ENCODE data around the gene PRX. TPM values are rescaled to one million over a fixed set of nuclear protein-coding genes. Genes with fewer than 3 reads are reported as not detected.

The PRX gene
- total and polyA plus RNA-seq, 2 of the 13 experiments (the other 11 are each of a cell fraction or from before 2014, with no cell fraction given): 0.66 TPM

DNA sequence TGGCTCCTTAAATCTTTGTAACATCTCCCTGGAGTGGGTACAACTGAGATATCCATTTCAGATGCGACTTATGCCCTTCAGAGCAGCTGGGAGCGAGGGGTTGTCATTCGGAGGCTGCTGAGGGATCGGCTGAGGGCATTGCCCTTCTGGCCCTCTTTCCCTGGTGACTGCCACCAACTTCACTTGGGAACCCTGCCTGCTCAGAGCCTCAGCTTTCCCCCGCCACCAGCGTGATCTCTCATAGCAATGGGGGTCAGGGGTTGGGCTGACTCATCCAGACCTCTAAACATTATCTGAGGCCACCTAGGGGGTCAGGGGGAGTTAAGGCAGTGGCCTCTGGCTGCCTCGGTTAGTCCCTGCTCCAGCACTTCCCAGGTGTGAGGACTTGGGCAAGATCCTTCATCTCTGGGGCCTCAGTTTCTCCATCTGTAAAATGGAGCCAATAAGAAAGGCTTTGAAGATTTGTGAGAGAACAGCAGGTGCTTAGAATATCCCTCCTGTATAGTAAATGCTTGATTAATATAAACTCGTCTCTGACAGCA, 1.1 kb downstream of the PRX start:
- Histone ChIP-seq H3K9me3 (ENCODE audit: low read length) (no peaks in the 10 kb centered on the region), H3K79me2 (ENCODE audit: insufficient read depth, low read length) (no peaks in the 10 kb centered on the region), H3K9ac (ENCODE audit: insufficient read depth, low read depth, low read length) (no peak overlapping the region), H3K36me3 (replicated peaks in 1 of 2; ENCODE audit: control insufficient read depth in 1 of 2, insufficient read depth in 2 of 2, low read length in 2 of 2) (no peaks in the 10 kb centered on the region), H3K27me3 (ENCODE audit: control insufficient read depth in 1 of 2, insufficient read depth in 2 of 2, low read length in 2 of 2) (peaks cover 2 to 27% of the 10 kb centered on the region in 2 experiments; a peak in 3 of 5 replicates), H3K4me2 (ENCODE audit: low read depth, low read length) (0 out of 2 replicates have a peak overlapping the region, but pooled peaks have one; percentile 11), H3K4me3 (replicated peaks in 1 of 3; ENCODE audit: insufficient read depth in 1 of 3, low read depth in 2 of 3, low read length in 3 of 3) (no peak overlapping the region), H3K4me1 (ENCODE audit: insufficient read depth, low read length) (peaks cover 52% of the 10 kb centered on the region), H4K20me1 (ENCODE audit: insufficient read depth, low read length) (no peaks in the 10 kb centered on the region), H2AFZ (ENCODE audit: low read length) (no peak overlapping the region), H3K27ac (ENCODE audit: extremely low read length, insufficient read depth, low read length) (no peak overlapping the region)
- WGBS (ENCODE audit: low lambda C conversion rate): 8% methylated on average over 6 of the region's 8 CpGs
- no TSS peak for BruUV-seq (replicated peaks)
- in situ Hi-C loops (cut with HindIII; ENCODE audit: extremely low pct_ligation_motif_present, low pct_unique_long_range_greater_than_20kb) (no loop called here), intact Hi-C loops (cut with micrococcal nuclease; ENCODE audit: unreplicated experiment) (no loop called here)
- no peak for FAIRE-seq
- DNase-seq (ENCODE audit: low spot score): no peak
- ATAC-seq: no peak
- CTCF ChIA-PET (ENCODE audit: low intra/inter-chr PET ratio, low total read pairs): no interaction called here
- TF ChIP-seq ZNF629 (CRISPR knock-in tag; conservative IDR thresholded peaks at IDR 0.05) (peak; percentile 88), KLF9 (CRISPR knock-in tag; IDR thresholded peaks at IDR 0.05; ENCODE audit: low read depth) (no peak), FOSL2 (CRISPR knock-in tag; IDR thresholded peaks at IDR 0.05) (0 out of 2 replicates have a peak, but pooled peaks have one; percentile 12), SATB2 (CRISPR knock-in tag; IDR thresholded peaks at IDR 0.05) (no peak), ONECUT2 (CRISPR knock-in tag; IDR thresholded peaks at IDR 0.05) (no peak), KDM3A (CRISPR knock-in tag; IDR thresholded peaks at IDR 0.05; ENCODE audit: low read depth) (no peak), ZNF572 (CRISPR knock-in tag; IDR thresholded peaks at IDR 0.05) (no peak)
- TF ChIP-seq, protein P1, sequence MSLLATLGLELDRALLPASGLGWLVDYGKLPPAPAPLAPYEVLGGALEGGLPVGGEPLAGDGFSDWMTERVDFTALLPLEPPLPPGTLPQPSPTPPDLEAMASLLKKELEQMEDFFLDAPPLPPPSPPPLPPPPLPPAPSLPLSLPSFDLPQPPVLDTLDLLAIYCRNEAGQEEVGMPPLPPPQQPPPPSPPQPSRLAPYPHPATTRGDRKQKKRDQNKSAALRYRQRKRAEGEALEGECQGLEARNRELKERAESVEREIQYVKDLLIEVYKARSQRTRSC (CRISPR knock-in tag; IDR thresholded peaks at IDR 0.05; ENCODE audit: low read depth): no peak
- TF ChIP-seq, protein P2, sequence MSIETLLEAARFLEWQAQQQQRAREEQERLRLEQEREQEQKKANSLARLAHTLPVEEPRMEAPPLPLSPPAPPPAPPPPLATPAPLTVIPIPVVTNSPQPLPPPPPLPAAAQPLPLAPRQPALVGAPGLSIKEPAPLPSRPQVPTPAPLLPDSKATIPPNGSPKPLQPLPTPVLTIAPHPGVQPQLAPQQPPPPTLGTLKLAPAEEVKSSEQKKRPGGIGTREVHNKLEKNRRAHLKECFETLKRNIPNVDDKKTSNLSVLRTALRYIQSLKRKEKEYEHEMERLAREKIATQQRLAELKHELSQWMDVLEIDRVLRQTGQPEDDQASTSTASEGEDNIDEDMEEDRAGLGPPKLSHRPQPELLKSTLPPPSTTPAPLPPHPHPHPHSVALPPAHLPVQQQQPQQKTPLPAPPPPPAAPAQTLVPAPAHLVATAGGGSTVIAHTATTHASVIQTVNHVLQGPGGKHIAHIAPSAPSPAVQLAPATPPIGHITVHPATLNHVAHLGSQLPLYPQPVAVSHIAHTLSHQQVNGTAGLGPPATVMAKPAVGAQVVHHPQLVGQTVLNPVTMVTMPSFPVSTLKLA (IDR thresholded peaks at IDR 0.05): no peak
- TF ChIP-seq, protein P3, sequence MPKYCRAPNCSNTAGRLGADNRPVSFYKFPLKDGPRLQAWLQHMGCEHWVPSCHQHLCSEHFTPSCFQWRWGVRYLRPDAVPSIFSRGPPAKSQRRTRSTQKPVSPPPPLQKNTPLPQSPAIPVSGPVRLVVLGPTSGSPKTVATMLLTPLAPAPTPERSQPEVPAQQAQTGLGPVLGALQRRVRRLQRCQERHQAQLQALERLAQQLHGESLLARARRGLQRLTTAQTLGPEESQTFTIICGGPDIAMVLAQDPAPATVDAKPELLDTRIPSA (CRISPR knock-in tag; IDR thresholded peaks at IDR 0.05; ENCODE audit: borderline replicate concordance): no peak
- POLR2A ChIA-PET: interaction anchor here (1.6 to 3.6 kb wide), 2 partner anchors 9 kb away, joined by 4 to 14 read pairs; no protein-coding TSS in a partner anchor

Data from HepG2 (cell line).